OCI-M1 (cell line): ENCODE measurements around the gene ZBTB4.
A peak's percentile ranks its signal among the peaks of the same experiment; 100 is the strongest.

ENCODE experiments used
- DNase-seq: peaks from one replicate; lab custom pipeline; 2025; lab: John Stamatoyannopoulos, UW

ZBTB4 gene

DNA sequence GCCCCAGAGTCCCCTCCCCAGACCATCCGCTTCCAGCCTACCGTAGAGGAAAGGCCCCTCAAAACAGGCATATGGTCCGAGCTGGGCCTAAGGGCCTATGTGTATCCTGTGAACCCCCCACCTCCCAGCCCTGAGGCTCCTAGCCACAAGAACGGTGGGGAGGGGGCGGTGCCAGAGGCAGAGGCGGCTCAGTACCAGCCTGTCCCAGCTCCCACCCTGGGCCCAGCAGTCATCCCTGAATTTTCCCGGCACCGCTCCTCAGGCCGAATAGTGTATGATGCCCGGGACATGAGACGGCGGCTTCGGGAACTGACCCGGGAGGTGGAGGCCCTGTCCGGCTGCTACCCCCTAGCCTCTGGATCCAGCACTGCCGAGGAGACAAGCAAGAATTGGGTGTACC lies 58.2 kb downstream of the ZBTB4 start:
- DNase-seq, result no peak

DNA sequence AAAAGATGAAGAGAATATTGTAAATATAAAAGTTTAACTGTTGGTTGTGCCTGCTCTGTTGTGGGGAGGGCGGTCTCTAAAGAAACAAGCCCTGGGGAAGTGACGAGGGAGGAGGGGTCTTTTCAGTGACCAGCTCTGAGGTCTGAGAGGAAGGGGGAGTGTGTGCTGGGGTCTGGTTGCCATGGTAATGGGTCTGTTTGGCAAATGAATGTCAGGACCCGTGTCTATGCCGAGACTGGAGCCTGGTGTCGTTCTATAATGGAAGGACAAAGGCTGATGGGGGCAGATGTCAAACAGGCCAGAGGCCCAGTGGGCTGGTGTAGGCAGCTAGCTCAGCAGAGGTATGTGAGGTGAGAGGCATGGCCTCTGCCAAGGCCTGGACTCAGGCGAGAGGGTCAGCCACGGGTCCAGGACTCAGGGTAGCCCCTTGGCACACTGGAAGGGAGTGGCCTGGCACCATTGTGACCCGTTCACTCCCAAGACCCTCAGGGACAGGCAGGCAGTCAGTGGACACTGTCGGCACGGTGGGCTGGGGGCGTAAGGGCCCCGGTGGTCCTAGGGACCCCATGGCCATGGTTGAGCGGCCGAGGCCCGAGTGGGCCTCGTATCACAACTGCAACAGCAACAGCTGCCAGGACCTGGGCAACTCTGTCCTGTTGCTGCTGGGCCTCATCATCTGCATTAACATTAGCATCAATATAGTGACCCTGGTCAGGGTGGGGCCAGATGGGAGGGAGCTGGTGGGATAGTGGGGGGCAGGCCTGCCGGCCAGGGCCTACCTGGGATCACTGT lies 59.4 kb downstream of the ZBTB4 start, which contains the start of gene SPEM1:
Gene SPEM1, plus strand, starts transcription at position 506 of the 792 bp plus-strand sequence. Its CDS starts 61 bp downstream, at position 567.
- DNase-seq, result no peak

DNA sequence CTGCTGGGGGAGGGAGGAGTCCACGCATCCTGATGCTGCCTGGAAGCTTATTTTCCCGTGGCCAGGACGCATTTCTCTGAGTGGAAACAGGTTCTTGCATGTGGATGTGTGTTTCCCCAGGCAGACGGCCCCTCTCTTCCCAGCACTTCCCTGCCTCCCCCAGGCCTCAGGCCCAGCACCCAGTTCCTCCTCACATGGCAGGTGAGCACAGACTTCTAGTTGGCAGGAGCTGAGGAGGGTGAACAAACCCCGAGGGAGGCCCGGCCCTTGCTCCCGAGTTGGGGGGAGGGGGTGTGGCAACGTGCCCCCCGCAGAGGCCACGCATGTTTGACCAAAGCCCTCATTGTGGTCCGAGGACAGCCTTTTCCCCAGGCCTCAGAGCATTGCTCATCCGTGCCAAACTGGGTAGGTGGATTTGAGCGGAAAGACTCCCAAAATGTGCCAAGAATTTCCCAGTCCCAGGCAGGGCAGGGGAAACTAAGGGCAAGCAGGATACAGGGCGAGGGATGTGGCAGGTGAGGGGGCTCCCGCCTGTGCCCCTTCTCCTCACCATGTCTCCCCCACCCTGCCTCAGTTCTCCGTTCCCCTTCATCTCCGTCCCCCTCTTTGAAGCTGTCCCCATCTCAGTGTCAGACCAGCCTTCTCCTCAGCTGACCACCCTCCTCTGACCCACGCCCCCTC lies 60.8 kb downstream of the ZBTB4 start:
- DNase-seq, result no peak

DNA sequence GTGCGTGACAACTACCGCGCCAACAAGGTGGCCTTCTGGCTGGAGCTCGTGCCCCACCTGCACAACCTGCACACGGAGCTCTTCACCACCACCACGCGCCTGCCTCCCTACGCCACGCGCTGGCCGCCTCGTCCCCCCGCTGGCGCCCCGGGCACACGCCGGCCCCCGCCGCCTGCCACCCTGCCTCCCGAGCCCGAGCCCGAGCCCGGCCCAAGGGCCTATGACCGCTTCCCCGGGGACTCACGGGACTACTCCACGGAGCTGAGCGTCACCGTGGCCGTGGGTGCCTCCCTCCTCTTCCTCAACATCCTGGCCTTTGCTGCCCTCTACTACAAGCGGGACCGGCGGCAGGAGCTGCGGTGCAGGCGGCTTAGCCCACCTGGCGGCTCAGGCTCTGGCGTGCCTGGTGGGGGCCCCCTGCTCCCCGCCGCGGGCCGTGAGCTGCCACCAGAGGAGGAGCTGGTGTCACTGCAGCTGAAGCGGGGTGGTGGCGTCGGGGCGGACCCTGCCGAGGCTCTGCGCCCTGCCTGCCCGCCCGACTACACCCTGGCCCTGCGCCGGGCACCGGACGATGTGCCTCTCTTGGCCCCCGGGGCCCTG lies 62.3 kb downstream of the ZBTB4 start:
- no peak for DNase-seq

DNA sequence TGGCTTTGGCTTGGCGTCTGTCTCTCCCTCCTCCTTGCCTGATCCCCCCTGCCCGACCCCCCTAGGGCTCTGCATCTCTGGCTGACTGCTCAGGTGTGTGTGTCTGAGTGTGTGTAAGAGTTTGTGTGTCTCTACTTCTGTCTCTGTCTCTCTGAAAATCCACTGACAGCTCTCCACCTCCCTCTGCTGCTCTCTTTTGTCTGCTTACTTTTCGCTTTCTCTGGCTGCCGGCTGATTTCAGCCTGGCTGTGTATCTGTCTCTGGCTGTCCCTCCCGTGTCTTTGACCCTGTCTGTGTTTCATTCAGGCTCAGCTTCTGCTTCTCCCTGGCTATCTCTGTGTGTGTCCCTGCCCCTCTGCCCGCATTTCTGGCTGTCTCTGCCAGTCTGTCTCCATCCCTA lies 63.1 kb downstream of the ZBTB4 start:
- DNase-seq, result peak; percentile 32

DNA sequence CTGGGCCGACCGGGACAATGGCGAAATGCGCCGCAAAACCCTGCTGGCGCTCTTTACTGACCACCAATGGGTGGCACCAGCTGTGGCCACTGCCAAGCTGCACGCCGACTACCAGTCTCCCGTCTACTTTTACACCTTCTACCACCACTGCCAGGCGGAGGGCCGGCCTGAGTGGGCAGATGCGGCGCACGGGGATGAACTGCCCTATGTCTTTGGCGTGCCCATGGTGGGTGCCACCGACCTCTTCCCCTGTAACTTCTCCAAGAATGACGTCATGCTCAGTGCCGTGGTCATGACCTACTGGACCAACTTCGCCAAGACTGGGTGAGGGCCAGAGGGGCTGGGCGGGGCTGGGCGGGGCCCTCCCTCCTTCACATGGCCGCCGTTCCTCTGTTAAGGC lies 63.6 kb downstream of the ZBTB4 start:
- DNase-seq, result no peak

DNA sequence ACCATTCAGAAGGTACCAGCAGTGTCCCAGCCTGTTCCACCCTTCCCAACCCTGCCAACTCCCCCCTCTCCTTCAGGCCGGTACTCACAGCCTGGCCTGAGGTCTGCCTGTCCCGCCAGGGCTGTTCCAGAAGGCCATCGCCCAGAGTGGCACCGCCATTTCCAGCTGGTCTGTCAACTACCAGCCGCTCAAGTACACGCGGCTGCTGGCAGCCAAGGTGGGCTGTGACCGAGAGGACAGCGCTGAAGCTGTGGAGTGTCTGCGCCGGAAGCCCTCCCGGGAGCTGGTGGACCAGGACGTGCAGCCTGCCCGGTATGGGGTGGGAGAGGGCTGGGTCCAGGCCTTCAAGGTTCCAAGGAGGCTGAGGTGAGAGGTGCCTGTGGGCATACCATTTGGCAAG lies 64.6 kb downstream of the ZBTB4 start:
- no peak for DNase-seq

DNA sequence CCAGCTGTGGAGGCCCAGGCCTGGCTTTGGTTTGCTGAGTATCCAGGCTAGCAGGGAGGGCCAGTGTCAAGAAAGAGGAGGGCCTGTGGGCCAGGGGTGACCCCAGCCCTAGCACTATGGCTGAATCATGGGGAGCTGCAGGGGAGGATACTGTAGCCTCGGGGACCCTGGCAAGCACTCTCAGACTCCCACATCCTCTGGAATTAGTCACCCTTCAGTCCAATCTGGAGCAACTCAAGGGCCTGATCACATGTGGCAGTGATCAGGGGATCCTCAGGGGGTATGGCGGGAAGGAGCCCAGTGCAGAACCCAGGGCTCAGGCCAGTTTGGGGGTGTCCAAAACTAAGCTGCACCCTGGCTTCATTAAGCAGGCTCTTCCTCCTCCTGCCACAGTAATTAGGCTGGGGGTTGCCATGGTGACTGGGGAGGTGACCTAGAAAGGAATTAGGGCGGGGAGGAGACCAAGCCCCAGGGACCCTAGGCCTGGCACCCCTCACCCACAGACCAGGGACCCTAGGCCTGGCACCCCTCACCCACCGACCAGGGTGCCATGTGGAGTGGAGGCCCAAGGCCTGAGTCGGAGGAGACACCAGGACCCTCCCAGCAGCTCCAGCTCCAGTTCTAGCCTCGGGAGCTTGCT lies 66.0 kb downstream of the ZBTB4 start:
- DNase-seq, result no peak

DNA sequence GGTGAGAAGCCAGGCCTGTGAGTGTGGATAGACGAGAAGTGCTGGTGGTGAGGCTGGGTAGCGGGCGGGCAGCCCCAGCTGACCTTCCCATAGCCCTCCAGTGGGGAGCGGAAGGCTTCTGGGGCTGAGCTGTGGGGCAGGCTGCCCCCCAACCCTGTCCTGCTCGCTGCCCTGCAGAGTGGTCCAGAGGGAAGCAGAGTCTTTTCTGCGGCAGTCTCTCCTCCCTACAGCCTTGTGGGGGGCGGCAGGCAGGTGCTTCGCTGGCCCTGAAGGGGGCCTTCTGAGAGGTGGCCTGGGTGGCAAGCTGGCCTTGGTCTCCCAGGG lies 68.0 kb downstream of the ZBTB4 start:
- no peak for DNase-seq

DNA sequence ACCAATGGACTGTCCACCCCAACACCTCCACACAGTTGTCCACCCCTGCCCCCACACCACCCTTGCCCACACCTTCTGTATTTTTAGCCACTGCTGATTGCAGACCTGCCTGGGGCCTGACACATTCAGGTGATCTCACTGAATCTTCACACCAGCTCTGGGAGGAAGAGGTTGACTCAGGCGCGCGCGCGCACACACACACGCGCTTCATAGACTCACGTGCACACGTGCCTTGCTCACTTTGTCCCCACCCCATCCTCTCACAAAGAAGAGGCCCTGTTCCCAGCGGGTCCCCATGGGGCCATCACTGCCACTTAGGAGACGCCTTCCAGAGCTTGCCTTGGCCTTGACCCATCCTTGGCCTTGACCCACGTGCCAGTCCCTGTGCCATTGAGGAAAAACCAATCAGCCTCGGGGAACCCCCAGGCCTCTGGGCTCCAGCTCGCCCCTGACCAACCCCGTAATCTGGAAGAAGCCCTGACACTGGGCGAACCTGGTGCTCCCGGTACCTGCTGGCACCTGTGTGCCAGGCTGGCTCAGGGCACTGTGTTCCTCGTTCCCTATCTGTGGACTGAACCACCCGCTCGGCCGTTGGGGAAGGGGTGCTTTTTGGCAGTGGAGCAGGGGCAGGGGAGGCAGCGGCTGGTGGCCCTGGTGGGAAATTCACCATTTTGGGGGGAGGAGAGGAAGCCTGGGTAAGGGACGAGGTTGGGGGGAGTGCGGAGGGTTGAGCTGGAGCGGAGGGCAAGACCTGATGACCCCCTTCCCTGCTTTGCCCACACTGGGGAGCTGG lies 68.6 kb downstream of the ZBTB4 start:
- DNase-seq, result no peak

DNA sequence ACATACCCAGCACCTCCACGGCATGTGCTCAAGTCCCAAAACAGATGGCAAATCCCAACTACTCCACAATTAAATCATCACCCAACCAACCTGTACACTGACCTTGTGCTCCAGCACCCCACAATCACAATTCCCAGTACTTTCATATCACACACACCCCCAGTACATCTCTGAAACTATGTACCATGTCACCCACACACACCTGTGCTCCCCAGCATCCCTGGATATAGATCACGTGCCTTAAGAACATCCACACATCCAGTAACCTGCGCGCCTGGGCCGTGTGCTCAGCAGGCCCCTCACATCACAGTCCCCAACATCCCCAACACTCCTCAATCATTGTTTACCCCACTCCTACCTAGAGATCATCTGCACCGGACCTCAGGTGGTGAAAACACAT lies 69.7 kb downstream of the ZBTB4 start:
- DNase-seq, result no peak
